Measurements from ENCODE around the gene CCN2. TPM values are rescaled to one million over a fixed set of nuclear protein-coding genes. Genes with fewer than 3 reads are reported as not detected.
"Not testable (repeated sequence)": the region's sequence is repeated elsewhere in the genome, so short reads cannot be mapped to it uniquely, and the experiment has no call there.

Gene CCN2
- total RNA-seq, 1 donor from 2014 or later: 83.1 TPM

DNA sequence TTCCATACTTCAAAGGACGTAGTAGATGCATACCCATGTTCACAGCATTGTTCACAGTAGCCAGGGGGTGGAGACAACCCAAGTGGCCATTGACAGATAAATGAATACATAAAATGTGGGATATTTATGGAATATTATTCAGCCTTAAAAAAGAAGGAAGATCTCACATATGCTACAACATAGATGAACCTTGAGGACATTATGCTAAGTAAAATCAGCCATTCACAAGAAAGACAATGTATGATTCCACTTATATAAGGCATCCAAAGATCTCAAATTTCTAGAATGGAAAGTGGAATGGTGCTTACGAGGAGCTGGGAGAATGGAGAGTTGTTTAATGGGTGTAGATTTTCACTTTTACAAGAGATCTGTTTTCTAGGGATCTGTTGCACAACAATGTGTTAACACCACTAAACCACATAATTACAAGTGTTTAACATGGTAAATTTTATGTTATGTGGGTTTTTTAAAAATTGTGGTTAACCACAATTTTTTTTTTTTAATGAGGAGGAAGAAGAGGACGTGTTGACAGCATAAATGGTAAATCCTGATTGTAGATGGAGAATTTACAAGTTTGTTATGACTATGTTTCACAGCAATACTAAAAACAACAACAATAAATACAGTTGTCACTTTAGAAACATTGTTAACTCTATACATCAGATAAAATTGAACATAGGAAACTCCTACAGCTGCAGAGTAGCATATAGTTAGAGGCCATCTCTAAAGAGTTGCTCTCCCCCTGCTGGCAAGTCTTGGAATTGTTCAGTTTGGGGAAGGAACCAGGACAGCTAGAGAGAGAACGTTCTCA lies 41.6 kb downstream of the CCN2 start:
- DNase-seq: peak; percentile 39

DNA sequence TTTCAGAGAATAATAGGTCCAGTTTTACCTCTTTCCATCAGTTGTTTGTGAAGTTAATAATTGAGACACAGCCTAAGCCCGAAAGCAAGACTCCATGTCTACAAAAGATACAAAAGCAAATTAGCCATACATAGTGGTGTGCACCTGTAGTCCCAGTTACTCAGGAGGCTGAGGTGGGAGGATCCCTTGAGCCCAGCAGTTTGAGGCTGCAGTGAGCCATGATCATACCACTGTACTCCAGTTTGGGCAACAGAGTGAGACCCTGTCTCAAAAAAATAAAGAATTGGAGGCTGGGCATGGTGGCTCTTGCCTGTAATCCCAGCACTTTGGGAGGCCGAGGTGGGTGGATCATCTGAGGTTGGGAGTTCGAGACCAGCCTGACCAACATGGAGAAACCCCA lies 42.4 kb downstream of the CCN2 start:
- not testable (repeated sequence) for DNase-seq

DNA sequence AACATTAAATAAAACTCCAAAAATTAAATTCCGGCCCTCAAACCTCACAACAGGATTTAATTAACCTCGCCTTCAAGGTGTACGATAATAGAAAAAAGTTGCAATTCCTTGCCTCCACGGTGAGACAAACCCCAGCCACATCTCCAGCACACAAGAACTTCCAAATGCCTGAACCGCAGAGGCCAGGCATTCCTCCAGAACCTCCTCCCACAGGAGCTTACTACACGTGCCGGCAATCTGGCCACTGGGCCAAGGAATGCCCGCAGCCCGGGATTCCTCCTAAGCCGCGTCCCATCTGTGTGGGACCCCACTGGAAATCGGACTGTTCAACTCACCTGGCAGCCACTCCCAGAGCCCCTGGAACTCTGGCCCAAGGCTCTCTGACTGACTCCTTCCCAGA lies 47.4 kb downstream of the CCN2 start:
- DNase-seq: not testable (repeated sequence)

DNA sequence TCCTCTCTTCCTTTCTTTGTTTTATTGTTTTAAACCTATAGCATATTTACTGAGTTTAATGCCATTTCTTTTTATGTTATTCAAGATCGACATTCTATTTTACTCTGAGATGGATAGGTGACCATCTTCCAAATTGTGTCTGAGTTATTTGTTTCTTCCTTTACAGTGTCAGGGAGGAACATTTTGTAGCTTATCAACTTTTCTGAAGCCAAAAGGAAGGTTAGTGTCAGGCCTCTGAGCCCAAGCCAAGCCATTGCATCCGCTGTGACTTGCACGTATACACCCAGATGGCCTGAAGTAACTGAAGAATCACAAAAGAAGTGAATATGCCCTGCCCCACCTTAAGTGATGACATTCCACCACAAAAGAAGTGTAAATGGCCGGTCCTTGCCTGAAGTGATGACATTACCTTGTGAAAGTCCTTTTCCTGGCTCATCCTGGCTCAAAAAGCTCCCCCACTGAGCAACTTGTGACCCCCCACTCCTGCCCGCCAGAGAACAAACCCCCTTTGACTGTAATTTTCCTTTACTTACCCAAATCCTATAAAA lies 49.8 kb downstream of the CCN2 start:
- DNase-seq: not testable (repeated sequence)

DNA sequence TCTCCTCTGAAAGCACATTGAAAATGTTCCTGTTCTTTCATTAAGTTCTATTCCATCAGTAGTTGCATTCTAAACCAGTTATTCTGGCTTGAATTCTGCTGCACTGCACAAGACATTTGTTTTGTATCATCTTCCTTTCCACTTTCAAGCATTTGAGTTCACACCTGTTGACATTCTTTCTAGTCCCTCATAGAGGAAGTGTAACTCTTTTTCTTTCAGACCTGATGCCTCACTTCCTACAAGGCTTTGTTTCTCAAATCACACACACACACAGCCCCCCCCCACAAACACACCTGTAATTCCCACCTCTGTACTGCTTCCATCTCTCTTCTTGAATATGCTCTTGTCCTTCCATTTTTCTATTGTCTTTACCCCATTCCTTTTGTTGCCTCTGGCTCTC lies 50.9 kb downstream of the CCN2 start:
- DNase-seq: no peak

DNA sequence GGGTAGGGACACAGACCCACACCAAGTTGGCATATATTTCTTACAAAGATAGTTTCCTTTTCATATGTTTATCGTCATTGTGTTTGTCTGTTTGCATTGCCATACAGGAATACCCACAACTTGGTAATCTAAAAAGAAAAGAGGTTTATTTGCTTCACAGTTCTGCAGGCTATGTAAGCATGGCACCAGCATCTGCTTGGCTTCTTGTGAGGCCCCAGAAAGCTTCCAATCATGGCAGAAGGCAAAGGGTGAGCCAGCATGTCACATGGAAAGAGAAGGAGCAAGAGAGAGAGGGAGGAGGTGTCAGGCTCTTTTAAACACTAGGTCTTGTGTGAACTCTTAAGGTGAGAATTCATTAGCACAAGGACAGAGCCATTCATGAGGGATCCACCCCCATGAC lies 52.5 kb downstream of the CCN2 start:
- no peak for DNase-seq

Other genes with a start within 250 kb of the CCN2 start
- gene OR2A4, start 250.0 kb downstream of the CCN2 start, total RNA-seq: not detected
- not detected for gene CTAGE9, start 240.4 kb downstream of the CCN2 start, total RNA-seq
- gene ENPP1, start 143.4 kb downstream of the CCN2 start, total RNA-seq: 16.2 TPM

All from skin of body (tissue), 2 donors.